ENCODE measurements around the gene RFX4.
A peak's percentile ranks its signal among the peaks of the same experiment; 100 is the strongest.

Gene RFX4

GRCh38 chr12:106769546-106769945 lies 186.7 kb downstream of the RFX4 start:
- no peak for FAIRE-seq

DNA sequence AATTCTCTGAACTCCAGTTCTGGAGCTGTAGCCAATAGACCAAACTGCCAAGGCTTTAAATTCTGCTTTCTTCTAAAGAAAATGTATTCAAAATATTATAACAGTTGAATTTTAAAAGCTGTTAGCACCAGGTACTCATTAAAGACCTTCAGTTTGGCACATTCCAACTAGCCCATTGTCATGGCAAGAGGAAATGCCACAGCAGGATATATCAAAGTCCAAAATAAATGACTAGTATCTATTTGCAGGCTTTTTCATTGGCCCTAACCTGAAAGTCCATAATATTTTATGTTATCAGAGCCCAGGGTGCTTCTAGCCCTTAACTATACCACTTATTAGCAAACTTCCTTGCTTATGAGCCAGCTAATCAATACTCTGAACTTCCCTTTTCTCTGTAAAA lies 188.6 kb downstream of the RFX4 start:
- no peak for FAIRE-seq

DNA sequence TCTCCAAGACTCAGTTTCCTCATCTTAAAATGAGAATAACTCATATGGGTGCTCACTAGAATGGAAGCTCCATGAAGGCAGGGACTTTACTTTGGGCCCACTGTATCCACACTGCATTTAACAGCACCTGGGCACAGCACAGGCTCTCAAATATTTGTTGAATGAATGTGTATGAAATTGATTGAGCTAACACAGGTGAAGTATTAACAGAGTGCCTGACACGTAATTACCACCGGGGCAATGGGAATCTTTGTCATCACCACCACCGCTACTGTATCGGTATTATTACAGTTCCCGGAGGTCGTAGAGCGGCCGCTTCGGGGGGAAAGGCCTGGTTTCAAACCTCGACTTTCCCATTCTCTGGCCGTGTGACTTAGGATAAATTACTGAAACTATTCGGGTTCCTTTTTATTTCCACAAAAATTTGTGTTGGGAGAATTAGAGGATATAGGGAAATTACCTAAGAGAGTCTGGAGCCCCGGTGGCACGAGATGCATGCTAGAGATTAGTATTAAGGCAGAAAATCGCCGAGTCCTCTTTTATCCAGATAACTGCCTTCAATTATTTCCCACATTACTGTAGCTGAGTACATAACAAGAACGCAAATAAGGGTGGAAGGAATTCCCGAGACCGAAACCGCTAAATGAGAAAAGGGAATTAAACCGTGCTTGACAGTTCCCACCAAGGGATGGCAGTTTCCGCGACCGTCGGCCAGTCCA lies 190.6 kb downstream of the RFX4 start:
- FAIRE-seq: no peak

- FAIRE-seq: peak; percentile 95
These were observed 191.4 kb downstream of the RFX4 start, which contains the start of gene RIC8B for GRCh38 chr12:106774005-106774807. Gene RIC8B, plus strand, starts transcription at chr12:106774682. Its CDS starts 64 bp downstream, at chr12:106774746.

DNA sequence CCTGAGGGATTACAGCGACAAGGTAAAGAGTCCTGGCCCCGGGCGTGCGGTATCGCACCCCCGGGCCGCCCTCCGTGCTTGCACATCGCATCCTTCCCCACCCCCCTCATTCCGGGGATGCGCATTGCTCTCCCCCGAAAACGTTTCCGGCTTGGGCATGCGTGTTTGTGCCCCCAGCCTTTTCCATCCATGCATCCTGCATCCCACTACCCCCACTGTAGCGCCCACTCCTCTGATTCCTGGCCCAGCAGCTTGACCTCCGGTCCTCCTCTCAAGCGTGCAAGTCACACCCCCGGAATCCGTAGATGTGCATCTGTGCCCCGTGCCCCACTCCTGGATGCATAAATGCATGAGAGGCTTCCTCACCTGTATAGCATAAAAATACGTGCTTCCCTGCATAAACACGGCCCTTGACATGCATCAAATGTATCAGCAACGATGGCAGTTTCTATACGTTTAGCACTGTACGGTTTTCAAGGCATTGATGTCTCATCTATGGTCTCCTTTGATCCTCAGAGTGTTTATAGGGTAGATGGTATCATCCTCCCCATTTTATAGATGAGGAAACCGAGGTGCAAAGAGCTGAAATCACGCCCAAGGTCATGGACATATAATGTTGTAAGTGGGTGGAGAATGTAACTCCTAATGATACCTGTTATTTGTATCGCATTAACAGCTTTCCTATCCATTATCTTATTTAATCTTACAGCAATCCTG lies 192.2 kb downstream of the RFX4 start:
- no peak for FAIRE-seq

- FAIRE-seq: no peak
These were observed 194.1 kb downstream of the RFX4 start for GRCh38 chr12:106776897-106777296.

GRCh38 chr12:106780010-106780631 lies 197.3 kb downstream of the RFX4 start:
- no peak for FAIRE-seq

GRCh38 chr12:106782619-106783018 lies 199.8 kb downstream of the RFX4 start:
- no peak for FAIRE-seq

DNA sequence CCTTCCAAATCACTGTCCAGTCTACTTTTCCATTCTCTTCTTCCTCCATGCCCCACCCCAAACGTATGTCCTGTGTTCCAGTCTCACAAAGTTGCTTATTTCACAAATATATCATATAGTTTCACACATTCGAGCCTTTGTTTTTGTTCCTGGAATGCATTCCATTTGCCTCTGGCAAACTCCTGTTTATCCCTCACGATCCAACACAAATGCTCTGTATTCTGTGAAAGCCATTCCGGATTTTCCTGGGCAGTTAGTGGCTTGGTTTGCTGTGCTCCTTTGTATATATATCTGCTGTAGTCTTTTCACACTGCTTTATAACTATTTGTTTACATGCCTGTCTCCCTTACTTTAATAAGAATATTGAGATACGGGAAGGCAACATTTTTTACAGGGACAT lies 200.7 kb downstream of the RFX4 start:
- no peak for FAIRE-seq

DNA sequence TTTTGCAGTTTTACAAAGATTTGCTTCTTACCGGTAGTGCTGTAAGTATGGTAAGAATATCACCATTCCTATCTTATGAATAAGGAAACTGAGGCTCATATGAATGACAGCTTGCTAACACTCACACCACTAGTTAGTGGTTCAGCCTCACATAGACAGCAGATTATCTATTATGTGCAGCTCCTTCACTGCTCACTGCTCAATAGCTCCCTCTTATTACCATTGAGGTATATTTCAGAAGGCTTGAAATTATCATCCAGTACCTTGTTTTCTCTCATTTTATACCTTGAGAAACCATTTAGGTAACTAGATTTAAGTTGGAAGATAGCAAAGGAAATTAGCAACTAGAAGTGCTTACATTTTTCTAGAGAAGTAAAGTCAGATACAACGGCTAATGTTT lies 207.2 kb downstream of the RFX4 start:
- FAIRE-seq: no peak

- FAIRE-seq: no peak
These were observed 208.7 kb downstream of the RFX4 start for GRCh38 chr12:106791531-106791930.

- FAIRE-seq: no peak
These were observed 211.6 kb downstream of the RFX4 start for GRCh38 chr12:106794369-106794768.

DNA sequence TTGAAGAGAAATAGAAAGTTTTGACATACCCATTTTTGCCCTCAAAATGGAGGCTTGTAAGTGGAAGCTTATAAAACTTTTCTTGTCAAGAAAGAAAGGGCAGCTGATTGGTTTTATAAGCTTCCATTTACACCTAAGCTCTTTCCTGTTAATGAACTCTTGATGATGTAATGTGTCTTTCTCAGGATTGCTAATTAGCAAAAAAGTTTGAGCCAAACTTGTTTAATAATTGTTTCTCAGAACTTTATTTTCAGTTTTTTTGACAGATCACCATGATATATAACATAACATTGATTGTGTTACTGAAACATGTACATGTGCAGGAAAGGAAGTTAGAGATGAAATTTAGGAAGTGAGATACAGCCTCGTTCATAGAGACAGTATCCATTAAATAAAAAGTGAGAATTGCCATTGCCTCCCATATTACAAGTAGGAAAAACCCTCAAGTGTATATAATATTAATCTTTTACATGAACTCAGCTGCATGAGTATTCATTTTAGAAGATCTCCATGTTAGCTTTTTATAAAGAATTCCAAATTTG lies 218.4 kb downstream of the RFX4 start:
- no peak for FAIRE-seq

DNA sequence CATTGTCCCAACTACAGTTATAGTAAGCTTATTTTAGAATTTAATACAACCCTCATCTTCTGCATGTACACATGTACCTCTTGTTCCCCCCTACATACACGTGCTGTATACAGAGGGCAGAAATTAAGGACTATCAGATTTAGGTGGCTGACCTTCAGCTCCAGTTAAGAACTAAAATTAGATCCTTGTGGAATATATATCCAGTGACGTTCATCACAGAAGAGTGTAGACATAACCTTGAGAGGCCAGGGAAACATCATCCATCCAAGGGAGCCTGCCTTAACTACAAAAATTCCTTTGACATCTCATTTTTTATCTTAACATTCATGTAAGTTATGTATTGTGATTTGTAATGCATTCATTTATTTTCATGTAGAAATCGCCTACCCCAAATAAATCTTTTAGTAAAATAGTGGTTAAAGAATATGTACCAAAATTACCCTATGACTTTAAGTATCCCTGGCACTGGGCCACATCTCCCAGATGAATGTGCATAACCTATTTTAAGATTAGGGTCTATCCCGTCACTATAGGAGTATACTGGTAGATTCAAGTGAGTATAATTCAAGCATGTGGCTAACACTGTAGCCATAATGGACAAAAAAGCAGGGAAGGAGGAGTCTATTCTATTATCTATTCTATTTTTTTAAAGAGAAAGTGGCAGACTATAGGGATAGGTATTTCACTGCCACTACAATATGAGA lies 219.2 kb downstream of the RFX4 start:
- no peak for FAIRE-seq

GRCh38 chr12:106804668-106805067 lies 221.9 kb downstream of the RFX4 start:
- FAIRE-seq: no peak

Data from TTC549 (cell line).